Effector memory CD4-positive, alpha-beta T cell (primary cell): Measurements from ENCODE around the gene KIAA0232.
"Not testable (repeated sequence)": the region's sequence is repeated elsewhere in the genome, so short reads cannot be mapped to it uniquely, and the experiment has no call there.

Experiments used
- DNase-seq, 3 donors: peaks; one replicate each; pipeline ENCODE4 v3.0.0-alpha.2; 2020
- H3K27ac ChIP-seq: 2 replicates; pipeline ENCODE4 v1.7.0; 2013; ENCODE audit warnings: mild to moderate bottlenecking, low read length, moderate library complexity; ENCODE audit not compliant: insufficient read depth, poor library complexity, severe bottlenecking
- H3K27me3 ChIP-seq: replicated peaks from 2 replicates; pipeline ENCODE4 v1.7.0; 2013; ENCODE audit warnings: mild to moderate bottlenecking, low read length; ENCODE audit not compliant: insufficient read depth, control insufficient read depth, poor library complexity, severe bottlenecking
- H3K36me3 ChIP-seq: 2 replicates; pipeline ENCODE4 v1.7.0; 2013; ENCODE audit warnings: mild to moderate bottlenecking, low read length, moderate library complexity; ENCODE audit not compliant: control insufficient read depth, insufficient read depth
- H3K4me1 ChIP-seq: 2 replicates; pipeline ENCODE4 v1.7.0; 2013; ENCODE audit warnings: low read length, mild to moderate bottlenecking; ENCODE audit not compliant: control insufficient read depth, insufficient read depth, poor library complexity, severe bottlenecking
- H3K4me3 ChIP-seq: 2 replicates; pipeline ENCODE4 v1.7.0; 2013; ENCODE audit warnings: low read length, low read depth, mild to moderate bottlenecking; ENCODE audit not compliant: insufficient read depth, poor library complexity, severe bottlenecking
- H3K9me3 ChIP-seq: 2 replicates; pipeline ENCODE4 v1.7.0; 2013; ENCODE audit warnings: mild to moderate bottlenecking, low read length, moderate library complexity; ENCODE audit not compliant: control insufficient read depth

The KIAA0232 gene

DNA sequence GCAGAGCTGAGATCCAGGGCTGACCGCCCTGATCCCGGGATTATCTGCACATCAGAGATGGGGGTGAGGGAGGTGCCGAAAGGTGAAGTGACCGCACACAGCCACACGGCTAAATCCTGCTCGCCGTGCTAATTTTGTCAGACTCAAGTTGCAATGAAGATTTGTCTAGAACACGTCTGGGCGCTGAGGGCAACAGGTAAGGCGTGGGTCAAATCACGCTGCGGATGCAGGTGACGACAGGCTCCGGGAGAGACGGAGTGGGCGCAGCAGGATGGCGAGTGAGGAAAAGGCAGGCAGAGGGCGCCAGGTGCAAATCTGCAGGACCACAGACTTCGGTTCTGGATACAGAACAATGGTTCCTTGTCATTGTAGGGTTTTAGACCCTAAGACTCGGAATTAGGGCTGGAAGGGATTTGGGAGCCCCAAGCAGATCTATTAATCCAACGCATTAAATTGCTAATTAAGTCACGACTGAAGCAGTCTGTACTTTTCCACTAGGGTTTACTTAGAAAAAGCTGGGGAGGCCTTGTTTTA is 125.2 kb downstream of the KIAA0232 start:
- Histone ChIP-seq H3K27me3 (no peaks in the 10 kb centered on the region), H3K27ac (no peak overlapping the region), H3K9me3 (no peaks in the 10 kb centered on the region), H3K36me3 (no peaks in the 10 kb centered on the region), H3K4me1 (peaks cover 30% of the 10 kb centered on the region), H3K4me3 (no peak overlapping the region)
- DNase-seq, result no peak

DNA sequence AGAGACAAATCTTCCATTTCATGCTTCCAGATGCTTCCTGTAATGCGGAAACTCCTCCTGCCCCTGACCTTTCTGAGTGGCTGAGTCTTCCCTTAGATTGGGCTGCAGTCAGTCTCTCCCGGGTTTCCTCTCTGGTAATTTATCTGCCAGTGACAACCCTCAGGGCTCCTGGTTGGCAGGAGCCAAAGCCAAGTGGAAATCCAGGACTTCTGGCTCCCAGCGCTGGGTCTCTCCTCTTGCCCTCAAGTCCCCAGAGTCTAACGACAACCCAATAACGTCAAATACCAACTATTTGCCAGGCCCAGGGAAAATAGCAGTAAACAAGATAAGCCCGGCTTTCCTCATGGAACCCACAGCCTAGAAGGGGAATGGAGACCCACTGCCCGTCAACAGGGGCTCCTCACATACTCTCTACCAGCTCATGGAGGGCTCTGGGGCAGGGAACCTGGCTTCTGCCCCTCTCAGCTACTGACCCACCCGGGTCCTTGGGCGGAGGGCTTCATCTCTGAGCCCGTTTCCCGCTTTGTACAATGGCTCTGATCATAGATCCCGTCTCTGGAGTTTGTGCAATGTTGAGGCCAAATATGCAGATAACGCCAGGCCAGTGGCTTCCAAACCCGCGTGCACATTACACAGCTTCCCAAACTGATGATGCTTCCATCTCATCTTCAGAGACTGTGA is 126.0 kb downstream of the KIAA0232 start:
- no peak for DNase-seq
- peak overlapping the region; percentile 66 for H3K4me3 ChIP-seq
- no peaks in the 10 kb centered on the region for H3K36me3 ChIP-seq
- H3K27ac ChIP-seq, result peak overlapping the region; percentile 99
- peaks cover 30% of the 10 kb centered on the region for H3K4me1 ChIP-seq
- H3K27me3 ChIP-seq, result no peaks in the 10 kb centered on the region
- H3K9me3 ChIP-seq, result no peaks in the 10 kb centered on the region

DNA sequence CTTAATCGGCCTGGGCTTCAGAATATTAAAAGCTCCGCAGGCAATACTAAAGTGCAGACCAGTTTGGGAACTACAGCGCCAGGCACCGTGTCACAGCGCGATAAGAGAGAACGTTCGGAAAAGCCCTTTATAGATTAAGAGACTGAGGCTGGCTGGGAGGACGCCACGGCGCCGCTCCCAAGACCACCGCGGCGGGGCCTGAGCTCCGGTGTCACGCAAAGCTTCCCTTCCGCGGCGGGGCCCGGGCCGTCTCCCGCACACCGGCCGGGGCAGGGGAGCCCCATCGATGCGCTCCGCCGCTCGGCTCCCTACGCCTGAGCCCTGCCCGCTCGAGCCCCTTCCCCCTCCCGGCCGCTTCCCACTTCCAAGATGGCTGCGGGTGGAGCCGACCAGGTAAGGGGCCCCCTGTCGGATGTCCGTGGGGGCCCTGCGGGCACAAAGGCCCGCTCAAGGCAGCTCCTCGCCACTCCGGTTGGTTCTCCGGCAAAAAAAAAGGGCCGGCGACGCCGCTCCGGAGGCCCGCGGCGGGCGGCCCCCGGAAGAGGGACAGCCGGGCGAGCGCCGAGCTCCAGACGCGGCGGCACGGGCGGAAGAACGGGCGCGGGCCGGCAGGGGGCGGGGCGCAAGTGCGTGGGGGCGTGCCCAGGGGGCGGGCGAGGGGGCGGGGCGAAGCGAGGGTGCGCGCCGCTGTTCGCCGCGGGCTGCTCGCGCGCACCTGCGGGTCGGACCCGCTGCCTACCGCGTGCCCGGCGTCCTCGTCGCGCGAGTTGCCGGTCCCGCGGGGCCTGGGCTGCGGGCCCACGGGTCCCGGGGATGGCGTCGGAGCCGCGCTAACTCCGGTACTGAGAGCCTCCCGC is 126.8 kb downstream of the KIAA0232 start, which contains the start of gene TBC1D14:
Gene TBC1D14, plus strand, starts transcription at position 714 of the 857 bp plus-strand sequence. CDS start 13,564 bp downstream, outside the sequence.
- Histone ChIP-seq H3K27ac (peak within 1 kb of the TSS; percentile 99), H3K4me3 (peak within 1 kb of the TSS; percentile 73), H3K4me1 (peaks cover 30% of the 10 kb centered on the region), H3K36me3 (no peaks in the 10 kb centered on the region), H3K9me3 (no peaks in the 10 kb centered on the region), H3K27me3 (no peaks in the 10 kb centered on the region)
- peak; percentile 75 to 81 (median 80) for DNase-seq

DNA sequence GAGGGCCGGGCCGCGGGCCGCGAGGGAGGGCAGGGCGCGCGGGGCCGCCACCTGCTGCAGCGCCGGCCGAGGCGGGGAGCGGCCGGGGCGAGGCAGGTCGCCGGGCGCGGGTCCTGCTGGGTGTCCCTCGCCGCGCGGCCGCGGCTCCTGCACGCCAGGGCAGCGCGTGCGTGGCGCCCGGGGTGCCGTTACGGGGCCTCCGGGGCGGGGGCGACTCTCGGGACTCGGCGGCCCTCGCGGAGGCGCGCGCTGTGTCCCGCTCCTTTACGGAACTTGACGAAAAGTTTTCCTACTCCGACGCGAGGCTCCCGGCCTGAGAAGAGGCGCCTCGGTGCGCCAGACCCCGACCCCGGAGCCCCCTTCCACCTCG is 127.4 kb downstream of the KIAA0232 start:
- peaks cover 32% of the 10 kb centered on the region for H3K4me1 ChIP-seq
- peak overlapping the region; percentile 99 for H3K27ac ChIP-seq
- DNase-seq, result peak in 1 of 3 donors; percentile 22
- H3K36me3 ChIP-seq, result no peaks in the 10 kb centered on the region
- no peaks in the 10 kb centered on the region for H3K9me3 ChIP-seq
- no peaks in the 10 kb centered on the region for H3K27me3 ChIP-seq
- H3K4me3 ChIP-seq, result peak overlapping the region; percentile 73

DNA sequence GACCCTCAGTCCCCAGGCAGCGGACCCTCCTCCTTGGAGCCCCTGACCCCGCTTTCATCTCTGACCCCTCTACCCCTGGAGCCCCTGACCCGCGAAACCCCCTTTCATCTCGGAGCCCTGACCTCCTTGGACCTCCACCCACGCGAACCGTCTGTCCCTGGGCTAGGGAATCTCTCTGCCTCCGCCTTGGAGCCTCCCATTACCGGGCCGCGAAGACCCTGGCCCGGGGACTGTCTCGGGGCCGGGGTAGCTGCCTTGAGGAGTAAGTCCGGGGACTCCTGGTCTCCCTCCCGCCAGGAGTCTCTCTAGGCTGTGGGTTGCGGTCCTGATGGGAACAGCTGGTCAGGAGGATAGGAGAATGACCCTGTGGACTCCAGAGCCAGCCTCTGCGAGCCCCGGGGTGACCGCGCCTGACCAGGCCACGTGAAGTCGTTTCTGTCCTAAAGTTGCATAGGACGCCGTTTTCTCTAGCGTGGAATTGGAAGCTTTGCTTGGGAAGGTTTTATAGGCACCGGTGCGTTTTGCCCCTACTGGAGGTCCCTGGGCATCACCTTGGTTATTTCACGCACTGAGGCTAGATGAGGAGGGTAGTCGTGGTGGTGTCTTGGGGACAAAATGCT is 127.9 kb downstream of the KIAA0232 start:
- DNase-seq, result no peak

DNA sequence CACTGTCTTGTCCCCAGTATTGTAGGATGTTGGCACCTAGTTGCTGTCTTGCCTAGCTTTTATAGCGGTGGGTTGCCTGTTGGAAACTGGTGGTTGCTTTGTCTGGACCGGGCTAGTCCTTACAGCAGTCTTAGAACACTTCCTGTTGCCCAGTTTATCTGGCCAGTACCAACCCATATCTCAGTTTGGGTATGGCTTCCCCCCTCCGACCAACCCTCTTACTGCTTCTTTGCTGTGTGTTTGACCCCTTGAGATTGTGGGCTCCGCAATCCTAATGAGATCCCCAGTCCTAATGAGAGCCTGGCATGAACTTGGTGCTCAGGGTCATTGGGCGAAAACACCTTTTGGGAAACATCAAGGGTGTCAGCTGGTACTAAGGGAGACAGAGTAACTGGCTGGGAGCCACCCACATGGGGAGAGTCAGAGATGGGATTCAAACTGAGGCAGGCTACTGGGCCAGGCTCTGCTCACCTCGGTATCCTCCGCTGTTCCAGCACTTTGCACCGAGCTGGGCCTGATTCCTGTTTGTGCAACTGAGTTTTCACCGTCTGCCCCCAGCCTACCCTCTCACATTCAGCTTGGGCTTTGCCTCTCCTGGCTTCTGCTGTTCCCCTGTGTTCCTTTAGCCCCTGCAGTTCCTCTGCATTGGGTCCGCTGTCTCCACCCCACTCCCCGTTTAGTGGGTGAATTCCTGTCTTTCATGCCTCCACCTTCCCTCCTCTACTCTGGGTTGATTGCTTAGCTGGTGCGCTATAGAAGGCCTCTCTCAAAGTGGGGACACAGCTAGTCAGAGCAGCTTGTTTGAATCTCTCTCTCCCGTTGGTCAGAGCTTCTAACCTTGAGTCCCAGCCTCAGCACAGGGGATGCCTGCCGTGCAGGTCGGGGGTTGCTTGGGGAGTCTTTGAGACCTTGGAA is 128.7 kb downstream of the KIAA0232 start:
- no peak for DNase-seq
- H3K4me1 ChIP-seq, result peaks cover 43% of the 10 kb centered on the region
- H3K9me3 ChIP-seq, result no peaks in the 10 kb centered on the region
- H3K36me3 ChIP-seq, result no peaks in the 10 kb centered on the region
- no peaks in the 10 kb centered on the region for H3K27me3 ChIP-seq
- peak overlapping the region; percentile 73 for H3K4me3 ChIP-seq
- no peak overlapping the region for H3K27ac ChIP-seq

More for the DNA sequence above, 127.9 kb downstream of the KIAA0232 start:
- Histone ChIP-seq H3K4me3 (peak overlapping the region; percentile 73), H3K27me3 (no peaks in the 10 kb centered on the region), H3K9me3 (no peaks in the 10 kb centered on the region), H3K36me3 (no peaks in the 10 kb centered on the region), H3K4me1 (peaks cover 37% of the 10 kb centered on the region), H3K27ac (peak overlapping the region; percentile 49)

DNA sequence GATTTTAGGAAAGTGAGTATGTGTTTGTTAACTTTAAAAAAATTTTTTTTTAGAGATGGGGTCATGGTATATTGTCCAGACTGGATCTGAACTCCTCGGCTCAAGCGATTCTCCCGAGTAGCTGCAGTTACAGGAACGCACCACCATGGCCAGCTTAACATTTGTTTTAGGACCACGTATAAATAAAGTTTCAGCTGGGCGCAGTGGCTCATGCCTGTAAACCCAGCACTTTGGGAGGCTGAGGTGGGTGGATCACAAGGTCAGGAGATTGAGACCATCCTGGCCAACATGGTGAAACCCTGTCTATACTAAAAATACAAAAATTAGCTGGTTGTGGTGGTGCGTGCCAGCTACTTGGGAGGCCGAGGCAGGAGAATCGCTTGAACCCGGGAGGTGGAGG is 129.4 kb downstream of the KIAA0232 start:
- not testable (repeated sequence) for H3K27me3 ChIP-seq, H3K27ac ChIP-seq, H3K4me3 ChIP-seq, H3K9me3 ChIP-seq, H3K36me3 ChIP-seq, DNase-seq
- H3K4me1 ChIP-seq, result peaks cover 50% of the 10 kb centered on the region

DNA sequence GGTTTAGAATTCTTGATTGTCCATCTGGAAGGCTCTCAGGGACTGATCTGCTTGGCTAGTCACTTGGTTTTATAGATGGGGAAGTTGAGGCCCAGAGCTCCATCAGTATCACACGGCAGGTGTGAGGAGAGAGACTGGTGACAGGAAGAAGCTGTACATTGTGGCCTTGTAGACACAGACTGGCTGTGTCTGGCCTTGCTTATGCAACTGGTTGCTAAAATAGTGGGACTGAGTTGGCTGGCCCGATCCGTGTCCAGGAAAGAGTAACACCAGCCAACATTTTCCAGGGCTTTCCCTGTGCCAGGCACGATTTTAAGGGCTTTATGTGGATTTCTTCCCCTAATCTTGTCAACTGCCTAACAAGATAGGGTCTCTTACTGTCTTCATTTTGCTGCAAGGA is 129.9 kb downstream of the KIAA0232 start:
- no peaks in the 10 kb centered on the region for H3K36me3 ChIP-seq
- no peaks in the 10 kb centered on the region for H3K27me3 ChIP-seq
- no peak overlapping the region for H3K4me3 ChIP-seq
- H3K4me1 ChIP-seq, result peaks cover 56% of the 10 kb centered on the region
- no peaks in the 10 kb centered on the region for H3K9me3 ChIP-seq
- no peak overlapping the region for H3K27ac ChIP-seq
- no peak for DNase-seq

DNA sequence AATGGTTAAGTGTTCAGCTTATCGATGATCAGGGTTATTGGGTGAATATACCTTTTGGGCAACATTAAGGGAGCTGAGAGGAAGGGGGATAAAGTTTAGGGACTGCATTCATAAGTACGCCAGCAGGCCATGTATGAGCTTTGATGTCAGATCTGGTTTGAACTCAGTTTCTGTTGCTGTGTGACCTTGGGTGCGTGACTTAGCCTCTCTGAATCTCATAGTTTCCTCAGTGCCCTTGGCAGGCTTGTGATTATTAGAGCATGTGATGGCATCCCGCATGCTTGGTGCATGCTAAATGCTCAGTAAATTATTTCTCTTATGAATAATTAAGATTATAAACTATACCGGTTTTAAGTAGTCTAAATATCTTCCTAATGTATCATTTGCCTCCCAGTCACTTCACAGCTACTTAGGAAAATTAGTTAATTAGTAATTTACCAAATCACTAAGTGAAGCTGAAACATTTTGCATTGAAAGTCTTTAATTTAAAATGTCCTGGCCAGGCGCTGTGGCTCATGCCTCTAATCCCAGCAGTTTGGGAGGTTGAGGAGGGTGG is 130.9 kb downstream of the KIAA0232 start:
- Histone ChIP-seq H3K4me3 (no peak overlapping the region), H3K4me1 (peaks cover 63% of the 10 kb centered on the region), H3K9me3 (no peaks in the 10 kb centered on the region), H3K27ac (no peak overlapping the region), H3K36me3 (no peaks in the 10 kb centered on the region), H3K27me3 (no peaks in the 10 kb centered on the region)
- no peak for DNase-seq
